GM18508 (cell line): Measurements from ENCODE around the gene CALML4.
"Not testable (repeated sequence)": the region's sequence is repeated elsewhere in the genome, so short reads cannot be mapped to it uniquely, and the experiment has no call there.

Experiments
- ATAC-seq: cut with Tn5 transposase; IDR thresholded peaks from one replicate; pipeline ENCODE4 v1.9.1; 2021; ENCODE audit warnings: moderate number of reproducible peaks; ENCODE audit not compliant: insufficient read depth, unreplicated experiment

The CALML4 gene

GRCh38 chr15:68195336-68196112 lies 9.6 kb downstream of the CALML4 start:
- no peak for ATAC-seq

- ATAC-seq: no peak
Measured at GRCh38 chr15:68192804-68193486, 12.2 kb downstream of the CALML4 start.

- no peak for ATAC-seq
Measured at GRCh38 chr15:68192117-68192516, 13.0 kb downstream of the CALML4 start.

- ATAC-seq: no peak
Measured at GRCh38 chr15:68191555-68191954, 13.6 kb downstream of the CALML4 start.

GRCh38 chr15:68190048-68190447 lies 15.1 kb downstream of the CALML4 start:
- no peak for ATAC-seq

- no peak for ATAC-seq
Measured at GRCh38 chr15:68188647-68189046, 16.5 kb downstream of the CALML4 start.

GRCh38 chr15:68187559-68187958 lies 17.6 kb downstream of the CALML4 start:
- ATAC-seq: no peak

GRCh38 chr15:68186671-68187397 lies 18.3 kb downstream of the CALML4 start:
- no peak for ATAC-seq

GRCh38 chr15:68184616-68185480 lies 20.3 kb downstream of the CALML4 start:
- ATAC-seq: no peak

- no peak for ATAC-seq
Measured at GRCh38 chr15:68183616-68184315, 21.4 kb downstream of the CALML4 start.

- no peak for ATAC-seq
Measured at GRCh38 chr15:68177742-68178141, 27.4 kb downstream of the CALML4 start.

GRCh38 chr15:68176601-68177000 lies 28.5 kb downstream of the CALML4 start:
- ATAC-seq: no peak

GRCh38 chr15:68175526-68175925 lies 29.6 kb downstream of the CALML4 start:
- no peak for ATAC-seq

- ATAC-seq: no peak
Measured at GRCh38 chr15:68173119-68173518, 32.0 kb downstream of the CALML4 start.

- ATAC-seq: not testable (repeated sequence)
Measured at GRCh38 chr15:68172037-68172436, 33.1 kb downstream of the CALML4 start.

GRCh38 chr15:68166847-68167246 lies 38.3 kb downstream of the CALML4 start:
- ATAC-seq: no peak

GRCh38 chr15:68163191-68163590 lies 41.9 kb downstream of the CALML4 start:
- no peak for ATAC-seq

- no peak for ATAC-seq
Measured at GRCh38 chr15:68158046-68158628, 47.0 kb downstream of the CALML4 start.

- no peak for ATAC-seq
Measured at GRCh38 chr15:68157074-68157473, 48.1 kb downstream of the CALML4 start.
